Sigmoid colon (tissue), 7 donors: ENCODE results near the gene ZFP3. TPM values are rescaled to one million over a fixed set of nuclear protein-coding genes. Genes with fewer than 3 reads are reported as not detected.

Experiments used
- DNase-seq: peaks from one replicate; pipeline ENCODE4 v3.0.0-alpha.2; 2019
- H3K27ac ChIP-seq, 4 donors: fragments of 200-600 bp; sonication (generic); one replicate each; pipeline ENCODE4 v1.5.1; 2016 to 2019; ENCODE audit warnings: mild to moderate bottlenecking in 1 of 4
- H3K27me3 ChIP-seq, 3 donors: fragments of 200-600 bp; sonication (generic); one replicate each; pipeline ENCODE4 v1.5.1; 2019; ENCODE audit warnings: mild to moderate bottlenecking in 1 of 3
- H3K36me3 ChIP-seq, 4 donors: fragments of 200-600 bp; sonication (generic); one replicate each; pipeline ENCODE4 v1.5.1; 2016 to 2019
- H3K4me1 ChIP-seq, 4 donors: fragments of 200-600 bp; sonication (generic); one replicate each; pipeline ENCODE4 v1.5.1; 2017 to 2019
- H3K4me3 ChIP-seq, 4 donors: fragments of 200-600 bp; sonication (generic); one replicate each; pipeline ENCODE4 v1.5.1; 2017 to 2019; ENCODE audit warnings: mild to moderate bottlenecking in 2 of 4, moderate library complexity in 1 of 4
- H3K9me3 ChIP-seq, 4 donors: fragments of 200-600 bp in 3 of 4; sonication (generic) in 3 of 4; one replicate each; pipeline versions ENCODE4 v1.5.1 to v1.6.1; 2013 to 2019
- EP300 ChIP-seq, 4 donors: sonication (generic); formaldehyde crosslinking; IDR thresholded peaks; one replicate each; pipeline ENCODE4 v1.6.1; 2017; ENCODE audit warnings: antibody characterized with exemption in 4 of 4
- POLR2A ChIP-seq, 2 donors: fragments of 450-650 bp; IDR thresholded peaks; one replicate each; pipeline ENCODE4 v1.6.1; 2016; ENCODE audit warnings: antibody characterized with exemption in 2 of 2, mild to moderate bottlenecking in 2 of 2, moderate library complexity in 2 of 2
- POLR2AphosphoS5 ChIP-seq, 4 donors: sonication (generic); formaldehyde crosslinking; IDR thresholded peaks; one replicate each; pipeline ENCODE4 v1.6.1; 2017; ENCODE audit warnings: antibody characterized with exemption in 4 of 4
- WGBS, 2 donors: extraction: QIAGEN DNeasy Blood & Tissue Kit; methylation state at CpG; one replicate each; pipeline ENCODE4 v1.1.7; 2013; 5-methylcytosine and 5-hydroxymethylcytosine counted together
- intact Hi-C: fragments of 100-400 bp; cut with DNase I; formaldehyde crosslinking; loops from one replicate; pipeline ENCODE4 v1.15.1; 2023
- polyA plus RNA-seq, 3 donors: library from polyadenylated mRNA; stranded (reverse); fragments of 200-250 nt; gene quantifications; one replicate each; pipeline ENCODE4 v1.2.3, GENCODE V29; 2013
- total RNA-seq, 4 donors: library from RNA; depleted of rRNA; stranded (reverse); fragments of >200 nt; gene quantifications; one replicate each; pipeline ENCODE4 v1.1.0, GENCODE V29; 2016
- TF ChIP-seq, protein P1 (sequence below), 4 experiments: fragments of 450-650 bp in 3 of 4; fragments of 200-600 bp in 1 of 4; IDR thresholded peaks; one replicate each; pipeline ENCODE4 v1.5.1; 2016 to 2019; ENCODE audit warnings: antibody characterized with exemption in 4 of 4, mild to moderate bottlenecking in 3 of 4, moderate library complexity in 2 of 4
- donor health status: healthy with polysubstance abuse.
- donor health status: Bipolar disorder and iron deficiency.
- donor health status: healthy.

ZFP3 gene
- total and polyA plus RNA-seq, 7 donors: 2.4 to 6.1 (median 4.3) TPM

DNA sequence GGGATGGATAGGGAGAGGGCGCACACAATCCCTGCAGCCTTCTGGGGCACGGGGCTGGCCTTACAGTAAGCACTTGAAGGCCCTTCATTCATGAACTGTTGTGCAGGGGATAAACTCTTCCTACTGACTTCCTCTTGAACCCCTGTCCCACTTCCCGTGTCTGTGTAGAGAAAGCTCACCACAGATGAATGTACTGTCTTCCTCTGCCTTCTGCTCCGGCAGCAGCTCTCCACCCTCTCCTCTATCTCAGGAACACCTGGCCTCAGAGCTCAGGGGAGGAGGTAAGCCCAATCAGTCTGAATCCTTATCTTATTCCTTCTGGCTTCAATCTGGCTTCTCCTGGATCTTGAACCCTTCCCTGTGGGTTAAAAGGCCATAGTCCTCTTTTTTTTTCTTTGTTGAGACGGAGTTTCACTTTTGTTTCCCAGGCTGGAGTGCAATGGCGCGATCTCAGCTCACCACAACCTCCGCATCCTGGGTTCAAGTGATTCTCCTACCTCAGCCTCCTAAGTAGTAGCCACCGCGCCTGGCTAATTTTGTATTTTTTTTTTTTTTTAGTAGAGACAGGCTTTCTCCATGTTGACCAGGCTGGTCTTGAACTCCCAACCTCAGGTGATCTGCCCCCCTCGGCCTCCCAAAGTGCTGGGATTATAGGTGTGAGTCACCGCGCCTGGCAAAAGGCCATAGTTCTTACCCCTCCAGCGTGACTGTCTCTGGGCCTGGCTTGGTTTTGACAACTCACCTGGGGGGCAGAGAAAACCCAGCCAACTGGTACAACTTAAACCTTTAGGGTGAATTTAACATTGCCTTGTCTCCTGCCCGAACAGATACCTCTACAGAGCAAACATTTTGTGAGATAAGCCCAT is 35.9 kb upstream of the ZFP3 start:
- no peaks in the 10 kb centered on the region for H3K4me1 ChIP-seq
- no peaks in the 10 kb centered on the region for H3K9me3 ChIP-seq
- 28 to 68% methylated on average over 15 of the region's 15 CpGs for WGBS, 2 donors
- no peak overlapping the region for H3K27ac ChIP-seq
- TF ChIP-seq, protein P1, sequence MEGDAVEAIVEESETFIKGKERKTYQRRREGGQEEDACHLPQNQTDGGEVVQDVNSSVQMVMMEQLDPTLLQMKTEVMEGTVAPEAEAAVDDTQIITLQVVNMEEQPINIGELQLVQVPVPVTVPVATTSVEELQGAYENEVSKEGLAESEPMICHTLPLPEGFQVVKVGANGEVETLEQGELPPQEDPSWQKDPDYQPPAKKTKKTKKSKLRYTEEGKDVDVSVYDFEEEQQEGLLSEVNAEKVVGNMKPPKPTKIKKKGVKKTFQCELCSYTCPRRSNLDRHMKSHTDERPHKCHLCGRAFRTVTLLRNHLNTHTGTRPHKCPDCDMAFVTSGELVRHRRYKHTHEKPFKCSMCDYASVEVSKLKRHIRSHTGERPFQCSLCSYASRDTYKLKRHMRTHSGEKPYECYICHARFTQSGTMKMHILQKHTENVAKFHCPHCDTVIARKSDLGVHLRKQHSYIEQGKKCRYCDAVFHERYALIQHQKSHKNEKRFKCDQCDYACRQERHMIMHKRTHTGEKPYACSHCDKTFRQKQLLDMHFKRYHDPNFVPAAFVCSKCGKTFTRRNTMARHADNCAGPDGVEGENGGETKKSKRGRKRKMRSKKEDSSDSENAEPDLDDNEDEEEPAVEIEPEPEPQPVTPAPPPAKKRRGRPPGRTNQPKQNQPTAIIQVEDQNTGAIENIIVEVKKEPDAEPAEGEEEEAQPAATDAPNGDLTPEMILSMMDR (IDR thresholded peaks at IDR 0.05): no peak
- no peak for TF ChIP-seq EP300 (IDR thresholded peaks at IDR 0.05)
- TF ChIP-seq POLR2A (IDR thresholded peaks at IDR 0.05): no peak
- TF ChIP-seq POLR2AphosphoS5 (IDR thresholded peaks at IDR 0.05): no peak
- intact Hi-C loops: no loop called here
- no peak overlapping the region for H3K4me3 ChIP-seq
- no peaks in the 10 kb centered on the region for H3K36me3 ChIP-seq
- DNase-seq: no peak
- H3K27me3 ChIP-seq: no peaks in the 10 kb centered on the region

DNA sequence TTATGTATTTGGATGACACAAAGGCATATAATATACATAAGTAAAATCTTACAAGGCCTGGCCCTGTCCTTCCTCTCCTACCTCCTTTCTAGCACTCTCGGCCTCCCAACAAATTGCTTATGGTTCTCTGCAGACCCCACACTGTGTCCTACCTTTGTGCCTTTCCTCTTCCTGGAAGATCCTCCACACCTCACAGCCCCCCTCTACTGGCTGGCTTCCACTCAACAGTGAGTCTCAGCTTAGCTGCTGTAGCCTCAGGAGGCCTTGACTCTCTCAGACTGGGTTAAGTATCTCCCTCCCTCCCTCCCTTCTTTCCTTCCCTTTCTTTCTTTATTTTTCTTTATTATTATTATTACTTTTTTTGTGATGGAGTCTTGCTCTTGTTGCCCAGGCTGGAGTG is 34.7 kb upstream of the ZFP3 start:
- Histone ChIP-seq H3K27me3 (no peaks in the 10 kb centered on the region), H3K4me3 (no peak overlapping the region), H3K36me3 (no peaks in the 10 kb centered on the region), H3K4me1 (peaks cover 0 to 1% (median 0%) of the 10 kb centered on the region in 4 donors), H3K9me3 (no peaks in the 10 kb centered on the region), H3K27ac (no peak overlapping the region)
- DNase-seq: no peak
- WGBS, 2 donors: 95 to 100% methylated on average over 1 of the region's 1 CpG
- TF ChIP-seq POLR2AphosphoS5 (IDR thresholded peaks at IDR 0.05) (no peak), EP300 (IDR thresholded peaks at IDR 0.05) (no peak), POLR2A (IDR thresholded peaks at IDR 0.05) (no peak)
- TF ChIP-seq, protein P1 (IDR thresholded peaks at IDR 0.05): no peak
- intact Hi-C loops: no loop called here

DNA sequence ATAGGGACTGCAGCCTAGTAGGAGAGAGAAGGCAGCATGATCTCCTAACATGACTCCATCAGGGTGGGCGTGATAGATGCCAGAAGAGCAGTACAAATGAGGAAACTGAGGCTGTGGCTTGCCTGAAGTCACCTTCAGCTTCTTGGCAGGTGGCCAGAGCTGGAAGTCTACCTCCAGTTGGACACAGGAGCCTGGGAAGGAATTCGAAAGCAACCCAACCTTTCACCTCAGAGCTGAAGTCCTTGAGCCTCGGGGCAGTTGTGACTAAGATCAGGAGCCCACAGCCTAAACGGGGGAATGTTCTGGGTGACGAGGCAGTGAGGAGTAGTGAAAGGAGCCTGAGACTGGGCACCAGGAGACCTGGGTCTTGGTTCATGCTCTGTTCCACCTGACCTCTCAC is 33.6 kb upstream of the ZFP3 start:
- H3K4me1 ChIP-seq: peaks cover 0 to 12% (median 9%) of the 10 kb centered on the region in 4 donors
- DNase-seq: no peak
- no peaks in the 10 kb centered on the region for H3K27me3 ChIP-seq
- H3K27ac ChIP-seq: no peak overlapping the region
- 61 to 76% methylated on average over 5 of the region's 5 CpGs for WGBS, 2 donors
- no peaks in the 10 kb centered on the region for H3K36me3 ChIP-seq
- H3K9me3 ChIP-seq: no peaks in the 10 kb centered on the region
- TF ChIP-seq POLR2AphosphoS5 (IDR thresholded peaks at IDR 0.05): no peak
- intact Hi-C loops: no loop called here
- H3K4me3 ChIP-seq: no peak overlapping the region

DNA sequence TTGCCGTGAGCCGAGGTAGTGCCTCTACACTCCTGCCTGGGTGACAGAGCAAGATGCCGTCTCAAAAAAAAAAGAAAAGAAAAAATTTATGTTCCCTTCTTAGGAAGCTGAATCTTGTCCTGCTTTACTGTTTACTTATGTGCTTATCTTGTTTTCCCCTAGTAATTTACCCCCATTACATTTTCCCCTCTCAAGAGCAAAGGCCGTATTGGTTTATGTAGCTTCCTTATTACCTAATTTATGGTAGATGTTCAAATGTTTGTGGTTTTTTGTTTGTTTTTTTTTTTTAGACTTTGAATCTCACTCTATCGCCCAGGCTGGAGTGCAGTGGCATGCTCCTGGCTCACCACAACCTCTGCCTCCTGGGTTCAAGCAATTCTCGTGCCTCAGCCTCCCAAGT is 32.8 kb upstream of the ZFP3 start:
- Histone ChIP-seq H3K4me1 (peaks cover 0 to 21% (median 15%) of the 10 kb centered on the region in 4 donors), H3K9me3 (no peaks in the 10 kb centered on the region), H3K27ac (no peak overlapping the region), H3K27me3 (no peaks in the 10 kb centered on the region), H3K4me3 (no peak overlapping the region), H3K36me3 (no peaks in the 10 kb centered on the region)
- intact Hi-C loops: no loop called here
- WGBS, 2 donors: 14 to 54% methylated on average over 6 of the region's 6 CpGs
- TF ChIP-seq EP300 (IDR thresholded peaks at IDR 0.05): no peak
- no peak for DNase-seq

GRCh38 chr17:5047446-5047845 is 30.8 kb upstream of the ZFP3 start:
- no peaks in the 10 kb centered on the region for H3K9me3 ChIP-seq
- H3K4me1 ChIP-seq: peaks cover 0 to 22% (median 15%) of the 10 kb centered on the region in 4 donors
- DNase-seq: no peak
- no peaks in the 10 kb centered on the region for H3K27me3 ChIP-seq
- 5 to 31% methylated on average over 2 of the region's 2 CpGs for WGBS, 2 donors
- H3K27ac ChIP-seq: peak overlapping the region in 1 of 4 donors; percentile 27
- no peaks in the 10 kb centered on the region for H3K36me3 ChIP-seq
- intact Hi-C loops: no loop called here
- TF ChIP-seq POLR2AphosphoS5 (IDR thresholded peaks at IDR 0.05) (no peak), POLR2A (IDR thresholded peaks at IDR 0.05) (no peak), EP300 (IDR thresholded peaks at IDR 0.05) (no peak)
- TF ChIP-seq, protein P1 (IDR thresholded peaks at IDR 0.05): no peak
- no peak overlapping the region for H3K4me3 ChIP-seq
